ENCODE data around the gene PCDHA1. TPM values are rescaled to one million over a fixed set of nuclear protein-coding genes. Genes with fewer than 3 reads are reported as not detected.

The PCDHA1 gene
- total RNA-seq, 6 donors from 2014 or later: 0.13 TPM; not detected in 5

GRCh38 chr5:140977003-140977402 is 191.1 kb downstream of the PCDHA1 start:
- DNase-seq: no peak
- H3K27ac ChIP-seq: no peak overlapping the region
- peaks cover 8 to 13% (median 11%) of the 10 kb centered on the region in 4 donors for H3K4me1 ChIP-seq
- no peak overlapping the region for H3K4me3 ChIP-seq
- peak in 1 of 2 donors; percentile 66 for ATAC-seq (ENCODE audit: low FRiP score in 2 of 2)
- 70 to 84% methylated on average over 3 of the region's 3 CpGs for WGBS, 2 donors
- H3K9me3 ChIP-seq: no peaks in the 10 kb centered on the region
- no peaks in the 10 kb centered on the region for H3K36me3 ChIP-seq
- H3K27me3 ChIP-seq: no peaks in the 10 kb centered on the region
- TF ChIP-seq EP300 (IDR thresholded peaks at IDR 0.05): no peak
- no peak for TF ChIP-seq POLR2A (IDR thresholded peaks at IDR 0.05)
- peak in 1 of 2 donors; percentile 23 for TF ChIP-seq POLR2AphosphoS5 (IDR thresholded peaks at IDR 0.05)

GRCh38 chr5:140978260-140978659 is 192.3 kb downstream of the PCDHA1 start:
- H3K36me3 ChIP-seq: no peaks in the 10 kb centered on the region
- peak in 1 of 2 donors; percentile 73 for ATAC-seq (ENCODE audit: low FRiP score in 2 of 2)
- peak in 1 of 2 donors; percentile 39 for DNase-seq
- TF ChIP-seq POLR2AphosphoS5 (IDR thresholded peaks at IDR 0.05) (no peak), POLR2A (IDR thresholded peaks at IDR 0.05) (no peak), EP300 (IDR thresholded peaks at IDR 0.05) (no peak), CTCF (IDR thresholded peaks at IDR 0.05) (no peak)
- H3K4me1 ChIP-seq: peaks cover 8 to 13% (median 11%) of the 10 kb centered on the region in 4 donors
- no peak overlapping the region for H3K27ac ChIP-seq
- WGBS, 2 donors: 36 to 54% methylated on average over 2 of the region's 2 CpGs
- no peaks in the 10 kb centered on the region for H3K27me3 ChIP-seq
- H3K9me3 ChIP-seq: no peaks in the 10 kb centered on the region
- H3K4me3 ChIP-seq: no peak overlapping the region

GRCh38 chr5:140978983-140979382 is 193.0 kb downstream of the PCDHA1 start:
- DNase-seq (no peak), ATAC-seq (ENCODE audit: low FRiP score in 2 of 2) (no peak)
- Histone ChIP-seq H3K9me3 (no peaks in the 10 kb centered on the region), H3K4me1 (peaks cover 8 to 13% (median 11%) of the 10 kb centered on the region in 4 donors), H3K4me3 (no peak overlapping the region), H3K36me3 (no peaks in the 10 kb centered on the region), H3K27ac (no peak overlapping the region), H3K27me3 (no peaks in the 10 kb centered on the region)
- TF ChIP-seq POLR2A (IDR thresholded peaks at IDR 0.05) (no peak), POLR2AphosphoS5 (IDR thresholded peaks at IDR 0.05) (no peak)
- 80 to 82% methylated on average over 1 of the region's 1 CpG for WGBS, 2 donors

GRCh38 chr5:140982083-140982716 is 196.3 kb downstream of the PCDHA1 start:
- H3K4me3 ChIP-seq: no peak overlapping the region
- no peaks in the 10 kb centered on the region for H3K36me3 ChIP-seq
- ATAC-seq (ENCODE audit: low FRiP score in 2 of 2) (no peak), DNase-seq (no peak)
- 89 to 91% methylated on average over 5 of the region's 5 CpGs for WGBS, 2 donors
- no peaks in the 10 kb centered on the region for H3K9me3 ChIP-seq
- no peaks in the 10 kb centered on the region for H3K27me3 ChIP-seq
- H3K4me1 ChIP-seq: peaks cover 8 to 13% (median 11%) of the 10 kb centered on the region in 4 donors
- TF ChIP-seq EP300 (IDR thresholded peaks at IDR 0.05) (no peak), POLR2AphosphoS5 (IDR thresholded peaks at IDR 0.05) (no peak), CTCF (IDR thresholded peaks at IDR 0.05) (no peak), POLR2A (IDR thresholded peaks at IDR 0.05) (no peak)
- H3K27ac ChIP-seq: no peak overlapping the region

- 9 to 17% methylated on average over 3 of the region's 3 CpGs for WGBS, 2 donors
- H3K36me3 ChIP-seq: no peaks in the 10 kb centered on the region
- DNase-seq: no peak
These were observed 200.2 kb downstream of the PCDHA1 start for GRCh38 chr5:140986117-140986521.

More at GRCh38 chr5:140986117-140986521, 200.2 kb downstream of the PCDHA1 start:
- no peak for ATAC-seq (ENCODE audit: low FRiP score in 2 of 2)
- H3K9me3 ChIP-seq: no peaks in the 10 kb centered on the region
- no peaks in the 10 kb centered on the region for H3K27me3 ChIP-seq
- no peak overlapping the region for H3K4me3 ChIP-seq
- TF ChIP-seq POLR2AphosphoS5 (IDR thresholded peaks at IDR 0.05): no peak
- no peak for TF ChIP-seq POLR2A (IDR thresholded peaks at IDR 0.05)
- TF ChIP-seq CTCF (IDR thresholded peaks at IDR 0.05): no peak
- TF ChIP-seq EP300 (IDR thresholded peaks at IDR 0.05): no peak
- H3K4me1 ChIP-seq: peaks cover 0 to 10% (median 4%) of the 10 kb centered on the region in 4 donors
- no peak overlapping the region for H3K27ac ChIP-seq
